Naive thymus-derived CD4-positive, alpha-beta T cell (primary cell): Measurements from ENCODE around the gene FGF18. TPM values are rescaled to one million over a fixed set of nuclear protein-coding genes. Genes with fewer than 3 reads are reported as not detected.

Experiments used
- ATAC-seq: fragments of 150-1000 bp; cut with Tn5 transposase; 2 replicates; pipeline ENCODE4 v1.10.0; 2021; ENCODE audit warnings: mild to moderate bottlenecking, moderate library complexity
- CTCF ChIA-PET: fragments of 350-600 bp; sonication (Branson Sonifier 250); formaldehyde crosslinking; loops from one replicate; lab custom pipeline; 2021; ENCODE audit warnings: antibody characterized with exemption; lab: Charles Lee
- POLR2A ChIA-PET: fragments of 350-600 bp; sonication (Branson Sonifier 250); formaldehyde crosslinking; loops from one replicate; lab custom pipeline; 2021; ENCODE audit warnings: antibody characterized with exemption, inconsistent platforms; lab: Charles Lee
- DNase-seq, 9 donors: peaks; one replicate each; pipeline versions ENCODE4 v3.0.0 to v3.0.0-alpha.2; 2020 to 2022; ENCODE audit warnings: mixed read lengths in 1 of 9
- H3K27ac ChIP-seq: one replicate; pipeline ENCODE4 v1.7.0; 2013; ENCODE audit warnings: mild to moderate bottlenecking, low read depth, low read length, moderate library complexity
- H3K27me3 ChIP-seq, 2 donors: one replicate each; pipeline ENCODE4 v1.7.0; 2013; ENCODE audit warnings: low read length in 2 of 2, mild to moderate bottlenecking in 2 of 2, moderate library complexity in 2 of 2; ENCODE audit not compliant: control insufficient read depth in 2 of 2, insufficient read depth in 2 of 2
- H3K36me3 ChIP-seq, 3 experiments: 1 replicate in 2 of 3; 2 replicates in 1 of 3; pipeline ENCODE4 v1.7.0; 2013; ENCODE audit warnings: low read length in 3 of 3, mild to moderate bottlenecking in 3 of 3, moderate library complexity in 1 of 3; ENCODE audit not compliant: insufficient read depth in 3 of 3, control insufficient read depth in 2 of 3
- H3K4me1 ChIP-seq, 2 donors: one replicate each; pipeline ENCODE4 v1.7.0; 2013; ENCODE audit warnings: low read length in 2 of 2, mild to moderate bottlenecking in 2 of 2, moderate library complexity in 1 of 2; ENCODE audit not compliant: control insufficient read depth in 2 of 2, insufficient read depth in 2 of 2
- H3K4me3 ChIP-seq: 2 replicates; pipeline ENCODE4 v1.7.0; 2013; ENCODE audit warnings: mild to moderate bottlenecking, low read length
- H3K9me3 ChIP-seq, 3 experiments: 1 replicate in 2 of 3; 2 replicates in 1 of 3; pipeline ENCODE4 v1.7.0; 2013; ENCODE audit warnings: low read length in 3 of 3; ENCODE audit not compliant: control insufficient read depth in 2 of 3
- H3K27ac Mint-ChIP-seq, 9 donors: one replicate each; pipeline ENCODE4 v1.8.0; 2020 to 2022; ENCODE audit warnings: mixed read lengths in 9 of 9, mild to moderate bottlenecking in 8 of 9, moderate library complexity in 5 of 9, inconsistent platforms in 2 of 9
- H3K27me3 Mint-ChIP-seq, 5 donors: one replicate each; pipeline ENCODE4 v1.8.0; 2021 to 2022; ENCODE audit warnings: mixed read lengths in 5 of 5, mild to moderate bottlenecking in 1 of 5
- H3K36me3 Mint-ChIP-seq, 5 donors: one replicate each; pipeline ENCODE4 v1.8.0; 2020 to 2022; ENCODE audit warnings: mixed read lengths in 5 of 5, mild to moderate bottlenecking in 3 of 5, inconsistent platforms in 1 of 5
- H3K4me1 Mint-ChIP-seq, 7 donors: one replicate each; pipeline ENCODE4 v1.8.0; 2020 to 2022; ENCODE audit warnings: mixed read lengths in 7 of 7, mild to moderate bottlenecking in 3 of 7, inconsistent platforms in 1 of 7
- H3K4me3 Mint-ChIP-seq, 10 donors: one replicate each; pipeline ENCODE4 v1.8.0; 2020 to 2022; ENCODE audit warnings: mild to moderate bottlenecking in 10 of 10, mixed read lengths in 10 of 10, moderate library complexity in 6 of 10, inconsistent platforms in 2 of 10
- H3K9me3 Mint-ChIP-seq, 11 donors: one replicate each; pipeline ENCODE4 v1.8.0; 2020 to 2022; ENCODE audit warnings: mixed read lengths in 11 of 11, mild to moderate bottlenecking in 4 of 11, inconsistent platforms in 1 of 11, moderate library complexity in 1 of 11
- intact Hi-C, 2 donors: fragments of 100-400 bp; cut with micrococcal nuclease; formaldehyde crosslinking; loops; one replicate each; pipeline ENCODE4 v1.15.1; 2023
- polyA plus RNA-seq, 2 donors: library from polyadenylated mRNA; unstranded; fragments of 300-500 nt; fragmentation: Illumina TruSeq; gene quantifications; one replicate each; pipeline ENCODE4 v1.2.3, GENCODE V29; 2021
- total RNA-seq, 6 experiments: library from RNA in 5 of 6; stranded (reverse) in 5 of 6; gene quantifications; 1 replicate in 5 of 6; 2 replicates in 1 of 6; pipeline ENCODE4 v1.2.3 and lab custom pipeline; 2021 to 2026

FGF18 gene
- total and polyA plus RNA-seq, 7 experiments from 2014 or later, result 0.24 to 0.44 TPM; not detected in 5

DNA sequence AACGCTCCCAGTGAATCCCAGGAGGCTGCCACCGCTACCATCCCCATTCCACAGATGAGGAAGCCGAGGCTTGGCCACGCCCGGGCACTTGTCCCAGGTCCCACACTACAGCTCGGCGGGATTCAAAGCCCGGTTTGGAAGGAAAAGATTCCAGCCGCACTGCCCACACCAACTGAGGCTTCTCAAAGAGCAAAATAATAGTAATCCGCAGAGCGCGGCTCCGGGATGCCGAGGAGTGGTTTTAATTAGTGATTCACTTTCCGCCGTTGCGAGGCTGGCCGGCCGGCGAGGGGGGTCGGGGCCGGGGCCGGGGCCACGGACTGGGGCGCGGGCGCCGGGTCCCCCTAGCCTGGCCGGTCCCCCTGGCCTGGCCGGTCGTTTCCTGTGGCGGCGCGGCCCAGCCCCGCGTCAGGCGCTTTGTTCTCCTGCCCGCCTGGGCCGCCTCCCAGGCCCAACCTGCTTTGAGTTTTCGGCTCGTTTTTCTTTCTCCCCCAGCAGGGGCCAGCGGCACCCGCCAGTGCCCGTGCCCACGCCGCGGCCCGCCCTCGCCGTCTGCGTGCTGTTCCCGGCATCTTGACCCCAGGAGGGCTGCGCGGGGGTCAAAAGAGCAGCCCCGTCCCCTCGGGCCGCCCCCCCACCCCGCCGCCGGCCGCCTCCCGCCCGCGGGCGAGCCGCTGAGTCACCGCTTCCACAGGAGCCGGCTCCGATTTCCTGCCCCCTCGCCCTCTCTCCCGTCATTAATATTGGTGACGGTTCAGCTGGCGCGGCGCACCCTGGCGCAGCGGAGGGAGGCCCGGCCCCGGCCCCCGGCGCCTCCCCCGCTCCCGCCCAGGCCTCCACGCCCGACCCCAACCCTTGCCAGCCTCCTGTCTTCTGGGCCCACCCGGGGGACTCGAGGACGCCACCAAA lies 31.2 kb downstream of the FGF18 start:
- ATAC-seq (peak; percentile 46), DNase-seq (peak in 1 of 9 donors; percentile 34)
- no peaks in the 10 kb centered on the region for H3K9me3 ChIP-seq
- Mint-ChIP-seq H3K36me3 (no peaks in the 10 kb centered on the region), H3K27me3 (peaks cover 33 to 67% (median 50%) of the 10 kb centered on the region in 5 donors), H3K4me3 (peak overlapping the region in 4 of 10 donors; percentile 13 to 77 (median 37)), H3K9me3 (no peaks in the 10 kb centered on the region), H3K4me1 (peaks cover 0 to 9% (median 0%) of the 10 kb centered on the region in 7 donors), H3K27ac (no peak overlapping the region)
- intact Hi-C loops, result no loop called here
- no peaks in the 10 kb centered on the region for H3K36me3 ChIP-seq
- H3K27me3 ChIP-seq, result no peaks in the 10 kb centered on the region
- H3K27ac ChIP-seq, result no peak overlapping the region
- H3K4me3 ChIP-seq, result no peak overlapping the region
- CTCF ChIA-PET, result no interaction called here
- no peaks in the 10 kb centered on the region for H3K4me1 ChIP-seq
- POLR2A ChIA-PET, result no interaction called here

GRCh38 chr5:171451421-171451820 lies 32.0 kb downstream of the FGF18 start:
- Histone ChIP-seq H3K9me3 (no peaks in the 10 kb centered on the region), H3K4me3 (no peak overlapping the region), H3K36me3 (no peaks in the 10 kb centered on the region), H3K27me3 (no peaks in the 10 kb centered on the region), H3K4me1 (no peaks in the 10 kb centered on the region), H3K27ac (no peak overlapping the region)
- no peak for DNase-seq
- intact Hi-C loops, result no loop called here
- peak; percentile 5 for ATAC-seq
- no peaks in the 10 kb centered on the region for H3K9me3 Mint-ChIP-seq
- CTCF ChIA-PET, result no interaction called here
- peaks cover 33 to 67% (median 50%) of the 10 kb centered on the region in 5 donors for H3K27me3 Mint-ChIP-seq
- no peaks in the 10 kb centered on the region for H3K36me3 Mint-ChIP-seq
- peaks cover 0 to 9% (median 0%) of the 10 kb centered on the region in 7 donors for H3K4me1 Mint-ChIP-seq
- no peak overlapping the region for H3K27ac Mint-ChIP-seq
- POLR2A ChIA-PET, result no interaction called here
- H3K4me3 Mint-ChIP-seq, result peak overlapping the region in 6 of 10 donors; percentile 21 to 77 (median 41)

DNA sequence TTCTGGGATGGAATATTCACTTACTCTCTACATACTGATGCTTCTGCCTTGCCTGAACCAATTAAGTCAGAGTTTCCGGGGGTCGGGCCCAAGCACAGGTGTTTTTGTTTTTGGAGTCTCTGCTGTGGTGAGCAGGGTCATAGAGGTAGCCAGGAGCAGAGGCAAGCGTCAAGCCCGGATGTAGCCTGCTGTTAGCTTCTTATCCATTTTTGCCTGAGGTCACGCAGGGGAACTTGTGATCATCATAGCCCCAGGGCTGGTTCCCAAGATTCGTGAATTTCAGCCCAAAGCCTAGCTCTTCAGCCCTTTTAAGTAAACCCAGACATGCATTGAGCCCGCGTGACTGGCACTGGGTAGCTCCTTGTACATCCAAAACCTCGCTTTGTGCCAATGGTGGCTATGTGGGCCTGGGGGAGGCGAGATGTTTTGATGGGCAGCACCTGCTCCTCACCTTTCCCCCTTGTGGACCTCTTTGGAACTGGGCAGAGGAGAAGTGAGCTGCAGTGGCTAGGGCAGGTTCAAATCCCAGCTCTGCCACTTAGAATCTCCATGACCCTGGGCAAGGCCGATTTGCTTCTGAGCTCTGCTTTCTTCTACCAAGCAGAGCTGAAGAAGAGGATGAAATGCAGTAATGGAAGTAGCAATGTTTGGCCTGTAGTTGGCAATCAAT lies 33.7 kb downstream of the FGF18 start:
- H3K27ac Mint-ChIP-seq, result no peak overlapping the region
- POLR2A ChIA-PET, result no interaction called here
- H3K4me3 Mint-ChIP-seq, result no peak overlapping the region
- H3K36me3 Mint-ChIP-seq, result no peaks in the 10 kb centered on the region
- H3K9me3 Mint-ChIP-seq, result peaks cover 0 to 1% (median 0%) of the 10 kb centered on the region in 11 donors
- DNase-seq (no peak), ATAC-seq (no peak)
- Histone ChIP-seq H3K9me3 (no peaks in the 10 kb centered on the region), H3K27ac (no peak overlapping the region), H3K4me3 (no peak overlapping the region), H3K36me3 (no peaks in the 10 kb centered on the region), H3K27me3 (no peaks in the 10 kb centered on the region), H3K4me1 (no peaks in the 10 kb centered on the region)
- peaks cover 33 to 54% (median 45%) of the 10 kb centered on the region in 5 donors for H3K27me3 Mint-ChIP-seq
- H3K4me1 Mint-ChIP-seq, result peaks cover 0 to 9% (median 0%) of the 10 kb centered on the region in 7 donors
- CTCF ChIA-PET, result no interaction called here
- intact Hi-C loops, result no loop called here

- Histone ChIP-seq H3K4me1 (no peaks in the 10 kb centered on the region), H3K9me3 (no peaks in the 10 kb centered on the region), H3K36me3 (no peaks in the 10 kb centered on the region), H3K27ac (no peak overlapping the region), H3K27me3 (no peaks in the 10 kb centered on the region), H3K4me3 (no peak overlapping the region)
- peaks cover 0 to 9% (median 0%) of the 10 kb centered on the region in 7 donors for H3K4me1 Mint-ChIP-seq
- peaks cover 25 to 46% (median 39%) of the 10 kb centered on the region in 5 donors for H3K27me3 Mint-ChIP-seq
- no peak for ATAC-seq
- peaks cover 0 to 1% (median 0%) of the 10 kb centered on the region in 11 donors for H3K9me3 Mint-ChIP-seq
- no peak overlapping the region for H3K27ac Mint-ChIP-seq
- H3K4me3 Mint-ChIP-seq, result no peak overlapping the region
- H3K36me3 Mint-ChIP-seq, result no peaks in the 10 kb centered on the region
- ChIA-PET CTCF (no interaction called here), POLR2A (no interaction called here)
- DNase-seq, result no peak
- intact Hi-C loops, result no loop called here
Measured at GRCh38 chr5:171453988-171454387, 34.5 kb downstream of the FGF18 start.

- H3K36me3 ChIP-seq, result no peaks in the 10 kb centered on the region
- peaks cover 0 to 9% (median 0%) of the 10 kb centered on the region in 7 donors for H3K4me1 Mint-ChIP-seq
- H3K27ac Mint-ChIP-seq, result no peak overlapping the region
- H3K4me3 Mint-ChIP-seq, result no peak overlapping the region
- H3K27ac ChIP-seq, result no peak overlapping the region
- ATAC-seq (no peak), DNase-seq (no peak)
- H3K27me3 Mint-ChIP-seq, result peaks cover 23 to 45% (median 33%) of the 10 kb centered on the region in 5 donors
- no peaks in the 10 kb centered on the region for H3K36me3 Mint-ChIP-seq
- ChIA-PET POLR2A (no interaction called here), CTCF (no interaction called here)
- no peaks in the 10 kb centered on the region for H3K9me3 ChIP-seq
- H3K27me3 ChIP-seq, result no peaks in the 10 kb centered on the region
- H3K9me3 Mint-ChIP-seq, result peaks cover 0 to 1% (median 0%) of the 10 kb centered on the region in 11 donors
- no peak overlapping the region for H3K4me3 ChIP-seq
- intact Hi-C loops, result no loop called here
- H3K4me1 ChIP-seq, result no peaks in the 10 kb centered on the region
Measured at GRCh38 chr5:171454549-171454948, 35.1 kb downstream of the FGF18 start.

GRCh38 chr5:171455522-171455921 lies 36.1 kb downstream of the FGF18 start:
- no peaks in the 10 kb centered on the region for H3K36me3 Mint-ChIP-seq
- H3K27ac Mint-ChIP-seq, result no peak overlapping the region
- Histone ChIP-seq H3K4me3 (no peak overlapping the region), H3K9me3 (no peaks in the 10 kb centered on the region), H3K27ac (no peak overlapping the region), H3K4me1 (no peaks in the 10 kb centered on the region), H3K27me3 (no peaks in the 10 kb centered on the region), H3K36me3 (no peaks in the 10 kb centered on the region)
- no peak for DNase-seq
- no peak overlapping the region for H3K4me3 Mint-ChIP-seq
- ATAC-seq, result no peak
- CTCF ChIA-PET, result no interaction called here
- peaks cover 0 to 9% (median 0%) of the 10 kb centered on the region in 7 donors for H3K4me1 Mint-ChIP-seq
- peaks cover 0 to 1% (median 0%) of the 10 kb centered on the region in 11 donors for H3K9me3 Mint-ChIP-seq
- H3K27me3 Mint-ChIP-seq, result peaks cover 23 to 36% (median 25%) of the 10 kb centered on the region in 5 donors
- intact Hi-C loops, result no loop called here
- POLR2A ChIA-PET, result no interaction called here
